Activated naive CD8-positive, alpha-beta T cell treated with anti-CD3 and anti-CD28 coated beads, Interleukin-2, amount 10 ng/mL, durations not matched to agents 7 days and 5 days (primary cell): ENCODE measurements around the gene NIN. TPM values are rescaled to one million over a fixed set of nuclear protein-coding genes. Genes with fewer than 3 reads are reported as not detected.
A peak's percentile ranks its signal among the peaks of the same experiment; 100 is the strongest.

Experiments
- ATAC-seq: fragments of 150-1000 bp; cut with Tn5 transposase; one replicate; pipeline ENCODE4 v1.10.0; 2021; ENCODE audit warnings: low read depth, moderate library complexity
- POLR2A ChIA-PET: fragments of 350-600 bp; sonication (Branson Sonifier 250); formaldehyde crosslinking; loops from one replicate; lab custom pipeline; 2021; ENCODE audit warnings: antibody characterized with exemption; lab: Charles Lee
- DNase-seq: peaks from one replicate; pipeline ENCODE4 v3.0.0; 2021
- H3K27ac Mint-ChIP-seq: one replicate; pipeline ENCODE4 v1.8.0; 2022; ENCODE audit warnings: mild to moderate bottlenecking, mixed read lengths
- H3K27me3 Mint-ChIP-seq: one replicate; pipeline ENCODE4 v1.8.0; 2022; ENCODE audit warnings: mild to moderate bottlenecking, moderate library complexity, mixed read lengths
- H3K36me3 Mint-ChIP-seq: one replicate; pipeline ENCODE4 v1.8.0; 2021; ENCODE audit warnings: mild to moderate bottlenecking, mixed read lengths
- H3K4me1 Mint-ChIP-seq: one replicate; pipeline ENCODE4 v1.8.0; 2021; ENCODE audit warnings: mixed read lengths
- H3K4me3 Mint-ChIP-seq: one replicate; pipeline ENCODE4 v1.8.0; 2022; ENCODE audit warnings: mild to moderate bottlenecking, moderate library complexity, mixed read lengths
- H3K9me3 Mint-ChIP-seq: one replicate; pipeline ENCODE4 v1.8.0; 2021; ENCODE audit warnings: mixed read lengths
- total RNA-seq, 2 experiments: library from RNA; stranded (reverse); gene quantifications; one replicate each; pipeline ENCODE4 v1.2.3, GENCODE V29; 2021

NIN gene
- total RNA-seq, 2 experiments from 2014 or later: 106 to 113 TPM

GRCh38 chr14:50757702-50758101, 73.3 kb downstream of the NIN start:
- no peak overlapping the region for H3K4me3 Mint-ChIP-seq
- no peaks in the 10 kb centered on the region for H3K27me3 Mint-ChIP-seq
- ATAC-seq (no peak), DNase-seq (no peak)
- POLR2A ChIA-PET: no interaction called here
- peaks cover 38% of the 10 kb centered on the region for H3K36me3 Mint-ChIP-seq
- no peaks in the 10 kb centered on the region for H3K9me3 Mint-ChIP-seq
- H3K4me1 Mint-ChIP-seq: peaks cover 5% of the 10 kb centered on the region
- no peak overlapping the region for H3K27ac Mint-ChIP-seq

- Mint-ChIP-seq H3K9me3 (no peaks in the 10 kb centered on the region), H3K4me1 (peaks cover 2% of the 10 kb centered on the region), H3K36me3 (peaks cover 33% of the 10 kb centered on the region), H3K4me3 (no peak overlapping the region), H3K27ac (no peak overlapping the region), H3K27me3 (no peaks in the 10 kb centered on the region)
- no peak for DNase-seq
- ATAC-seq: no peak
- POLR2A ChIA-PET: no interaction called here
Measured at GRCh38 chr14:50756300-50756699, 74.7 kb downstream of the NIN start.

- no peak for DNase-seq
- H3K4me3 Mint-ChIP-seq: no peak overlapping the region
- peaks cover 15% of the 10 kb centered on the region for H3K4me1 Mint-ChIP-seq
- no peaks in the 10 kb centered on the region for H3K27me3 Mint-ChIP-seq
- peaks cover 66% of the 10 kb centered on the region for H3K36me3 Mint-ChIP-seq
- H3K9me3 Mint-ChIP-seq: peaks cover 1% of the 10 kb centered on the region
- no peak for ATAC-seq
- POLR2A ChIA-PET: no interaction called here
- no peak overlapping the region for H3K27ac Mint-ChIP-seq
Measured at GRCh38 chr14:50750323-50750722, 80.6 kb downstream of the NIN start.

- H3K27me3 Mint-ChIP-seq: no peaks in the 10 kb centered on the region
Measured at GRCh38 chr14:50745401-50746058, 85.4 kb downstream of the NIN start.

GRCh38 chr14:50744231-50744630, 86.7 kb downstream of the NIN start:
- DNase-seq (no peak), ATAC-seq (no peak)
- Mint-ChIP-seq H3K4me1 (peaks cover 29% of the 10 kb centered on the region), H3K27me3 (no peaks in the 10 kb centered on the region), H3K4me3 (no peak overlapping the region), H3K27ac (no peak overlapping the region), H3K36me3 (peaks cover 47% of the 10 kb centered on the region), H3K9me3 (peaks cover 1% of the 10 kb centered on the region)
- POLR2A ChIA-PET: no interaction called here

More at GRCh38 chr14:50745401-50746058, 85.4 kb downstream of the NIN start:
- DNase-seq (no peak), ATAC-seq (no peak)
- no peak overlapping the region for H3K4me3 Mint-ChIP-seq
- peaks cover 53% of the 10 kb centered on the region for H3K36me3 Mint-ChIP-seq
- peaks cover 24% of the 10 kb centered on the region for H3K4me1 Mint-ChIP-seq
- H3K27ac Mint-ChIP-seq: no peak overlapping the region
- peaks cover 1% of the 10 kb centered on the region for H3K9me3 Mint-ChIP-seq
- POLR2A ChIA-PET: no interaction called here

- Mint-ChIP-seq H3K27ac (peak overlapping the region; percentile 47), H3K9me3 (no peaks in the 10 kb centered on the region), H3K4me1 (peaks cover 22% of the 10 kb centered on the region), H3K27me3 (no peaks in the 10 kb centered on the region), H3K4me3 (no peak overlapping the region), H3K36me3 (peaks cover 41% of the 10 kb centered on the region)
- DNase-seq (no peak), ATAC-seq (no peak)
- POLR2A ChIA-PET: no interaction called here
Measured at GRCh38 chr14:50741567-50741966, 89.4 kb downstream of the NIN start.

- Mint-ChIP-seq H3K36me3 (peaks cover 39% of the 10 kb centered on the region), H3K27me3 (no peaks in the 10 kb centered on the region), H3K9me3 (no peaks in the 10 kb centered on the region), H3K4me3 (no peak overlapping the region), H3K27ac (peak overlapping the region; percentile 69), H3K4me1 (peaks cover 23% of the 10 kb centered on the region)
- POLR2A ChIA-PET: no interaction called here
- ATAC-seq: no peak
- no peak for DNase-seq
Measured at GRCh38 chr14:50740856-50741255, 90.1 kb downstream of the NIN start.

GRCh38 chr14:50739186-50739585, 91.8 kb downstream of the NIN start:
- POLR2A ChIA-PET: interaction anchor here (1.2 kb wide), 1 partner anchor 972 kb away, joined by 4 read pairs; the partner anchor contains the start of gene KLHDC2
- peaks cover 23% of the 10 kb centered on the region for H3K4me1 Mint-ChIP-seq
- DNase-seq (no peak), ATAC-seq (no peak)
- H3K36me3 Mint-ChIP-seq: peaks cover 47% of the 10 kb centered on the region
- H3K27me3 Mint-ChIP-seq: no peaks in the 10 kb centered on the region
- no peak overlapping the region for H3K4me3 Mint-ChIP-seq
- peak overlapping the region; percentile 63 for H3K27ac Mint-ChIP-seq
- no peaks in the 10 kb centered on the region for H3K9me3 Mint-ChIP-seq

GRCh38 chr14:50736932-50737419, 94.0 kb downstream of the NIN start:
- DNase-seq (no peak), ATAC-seq (peak; percentile 89)
- peaks cover 23% of the 10 kb centered on the region for H3K4me1 Mint-ChIP-seq
- POLR2A ChIA-PET: interaction anchor here (1.3 kb wide), 1 partner anchor 10 kb away, joined by 4 read pairs; no protein-coding TSS in a partner anchor
- no peaks in the 10 kb centered on the region for H3K27me3 Mint-ChIP-seq
- no peak overlapping the region for H3K4me3 Mint-ChIP-seq
- H3K27ac Mint-ChIP-seq: peak overlapping the region; percentile 82
- H3K9me3 Mint-ChIP-seq: no peaks in the 10 kb centered on the region
- H3K36me3 Mint-ChIP-seq: peaks cover 44% of the 10 kb centered on the region

GRCh38 chr14:50734950-50735695, 95.8 kb downstream of the NIN start:
- POLR2A ChIA-PET: no interaction called here
- Mint-ChIP-seq H3K4me3 (no peak overlapping the region), H3K9me3 (no peaks in the 10 kb centered on the region), H3K36me3 (peaks cover 46% of the 10 kb centered on the region), H3K27me3 (no peaks in the 10 kb centered on the region), H3K27ac (no peak overlapping the region), H3K4me1 (peaks cover 11% of the 10 kb centered on the region)
- DNase-seq (no peak), ATAC-seq (no peak)

- DNase-seq: no peak
- no peak for ATAC-seq
- no peaks in the 10 kb centered on the region for H3K9me3 Mint-ChIP-seq
- POLR2A ChIA-PET: no interaction called here
- H3K27me3 Mint-ChIP-seq: no peaks in the 10 kb centered on the region
- H3K4me1 Mint-ChIP-seq: peaks cover 6% of the 10 kb centered on the region
- peaks cover 55% of the 10 kb centered on the region for H3K36me3 Mint-ChIP-seq
- H3K4me3 Mint-ChIP-seq: no peak overlapping the region
- no peak overlapping the region for H3K27ac Mint-ChIP-seq
Measured at GRCh38 chr14:50733494-50733893, 97.5 kb downstream of the NIN start.

GRCh38 chr14:50728836-50729235, 102.1 kb downstream of the NIN start:
- no peak overlapping the region for H3K27ac Mint-ChIP-seq
- peaks cover 18% of the 10 kb centered on the region for H3K4me1 Mint-ChIP-seq
- no peaks in the 10 kb centered on the region for H3K9me3 Mint-ChIP-seq
- no peak overlapping the region for H3K4me3 Mint-ChIP-seq
- H3K36me3 Mint-ChIP-seq: peaks cover 71% of the 10 kb centered on the region
- H3K27me3 Mint-ChIP-seq: no peaks in the 10 kb centered on the region
- ATAC-seq (no peak), DNase-seq (no peak)
- POLR2A ChIA-PET: no interaction called here

- Mint-ChIP-seq H3K9me3 (no peaks in the 10 kb centered on the region), H3K4me1 (peaks cover 18% of the 10 kb centered on the region), H3K27me3 (no peaks in the 10 kb centered on the region), H3K4me3 (peak overlapping the region; percentile 71), H3K36me3 (peaks cover 71% of the 10 kb centered on the region), H3K27ac (peak overlapping the region; percentile 90)
- peak; percentile 96 for ATAC-seq
- POLR2A ChIA-PET: interaction anchor here (0.9 to 1.6 kb wide), 3 partner anchors 10 to 363 kb away, joined by 3 to 4 read pairs (median 4); no protein-coding TSS in a partner anchor
- no peak for DNase-seq
Measured at GRCh38 chr14:50726372-50727107, 104.4 kb downstream of the NIN start.
